Caki2 (cell line): Measurements from ENCODE around the gene ZNF536. TPM values are rescaled to one million over a fixed set of nuclear protein-coding genes. Genes with fewer than 3 reads are reported as not detected.

Experiments
- DNase-seq: peaks from one replicate; pipeline ENCODE4 v3.0.0-alpha.2; 2015; ENCODE audit warnings: low read depth
- in situ Hi-C: cut with HindIII; loops from 2 replicates; pipeline ENCODE4 v1.10.0; 2016; ENCODE audit warnings: low sequenced_read_pairs, low pct_unique_long_range_greater_than_20kb, mixed read lengths
- total RNA-seq: library from RNA; depleted of rRNA; stranded (reverse); fragments of >200 nt; shearing (Covaris generic); gene quantifications from 2 replicates; pipeline ENCODE4 v1.2.3, GENCODE V29; 2014; ENCODE audit warnings: low replicate concordance

Gene ZNF536
- total RNA-seq, 1 experiment from 2014 or later, result not detected

DNA sequence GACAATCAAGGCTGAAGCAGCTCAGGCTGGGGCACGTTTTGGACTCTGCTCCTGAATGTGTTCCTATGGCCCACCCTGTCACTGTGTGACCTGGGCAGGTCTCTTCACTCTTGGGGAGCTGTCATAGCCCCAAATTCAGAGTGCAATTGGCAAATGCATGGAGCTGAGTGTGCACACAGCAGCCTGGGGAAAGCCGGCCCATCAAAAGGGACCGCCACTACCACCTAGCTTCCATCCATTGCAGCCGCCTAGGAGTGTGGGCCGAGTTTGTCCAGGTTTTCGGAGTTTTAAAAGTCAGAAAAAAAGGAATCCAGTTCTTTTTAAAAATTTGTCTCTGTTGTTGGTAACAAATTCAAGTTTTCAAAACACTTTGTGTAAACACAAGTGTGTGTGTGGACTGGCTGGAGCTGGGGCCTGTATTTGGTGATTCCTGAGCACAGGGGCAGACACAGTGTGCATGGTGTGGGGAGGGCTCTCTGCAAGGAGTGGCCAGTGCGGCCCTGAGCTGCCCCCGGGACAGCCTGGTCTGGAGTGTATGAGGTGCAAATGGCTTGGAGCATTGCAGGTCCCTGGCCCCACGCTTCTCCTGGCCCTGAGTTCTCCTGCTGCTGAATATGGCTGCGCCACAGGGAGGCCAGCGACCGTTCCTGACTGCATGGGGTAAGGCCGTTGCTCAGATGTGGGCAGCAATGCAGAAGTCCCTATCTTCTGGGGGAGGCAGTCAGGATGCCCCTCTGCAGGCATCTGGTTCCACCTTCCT is 13.2 kb upstream of the ZNF536 start:
- DNase-seq, result no peak
- in situ Hi-C loops, result no loop called here

DNA sequence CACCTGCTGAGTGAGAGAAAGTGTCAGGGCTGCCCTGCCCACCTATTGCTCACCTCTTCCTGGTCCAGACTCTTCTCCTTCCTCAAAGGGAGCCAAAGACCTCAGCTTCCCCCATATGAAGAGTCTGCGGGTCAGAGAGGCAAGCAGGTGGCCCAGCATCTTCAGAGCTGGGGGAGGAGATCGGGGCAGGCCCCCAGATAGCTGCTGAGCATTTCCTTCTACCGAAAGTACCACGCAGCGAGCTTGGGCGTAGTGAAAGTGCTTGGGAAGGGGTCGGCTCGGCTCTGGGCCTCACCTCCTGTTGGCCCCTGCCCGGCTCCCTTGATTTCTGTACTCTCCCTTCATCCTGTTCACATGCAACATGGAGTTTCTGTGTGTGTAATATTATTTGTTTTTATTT is 12.2 kb upstream of the ZNF536 start:
- DNase-seq, result no peak
- in situ Hi-C loops, result no loop called here

DNA sequence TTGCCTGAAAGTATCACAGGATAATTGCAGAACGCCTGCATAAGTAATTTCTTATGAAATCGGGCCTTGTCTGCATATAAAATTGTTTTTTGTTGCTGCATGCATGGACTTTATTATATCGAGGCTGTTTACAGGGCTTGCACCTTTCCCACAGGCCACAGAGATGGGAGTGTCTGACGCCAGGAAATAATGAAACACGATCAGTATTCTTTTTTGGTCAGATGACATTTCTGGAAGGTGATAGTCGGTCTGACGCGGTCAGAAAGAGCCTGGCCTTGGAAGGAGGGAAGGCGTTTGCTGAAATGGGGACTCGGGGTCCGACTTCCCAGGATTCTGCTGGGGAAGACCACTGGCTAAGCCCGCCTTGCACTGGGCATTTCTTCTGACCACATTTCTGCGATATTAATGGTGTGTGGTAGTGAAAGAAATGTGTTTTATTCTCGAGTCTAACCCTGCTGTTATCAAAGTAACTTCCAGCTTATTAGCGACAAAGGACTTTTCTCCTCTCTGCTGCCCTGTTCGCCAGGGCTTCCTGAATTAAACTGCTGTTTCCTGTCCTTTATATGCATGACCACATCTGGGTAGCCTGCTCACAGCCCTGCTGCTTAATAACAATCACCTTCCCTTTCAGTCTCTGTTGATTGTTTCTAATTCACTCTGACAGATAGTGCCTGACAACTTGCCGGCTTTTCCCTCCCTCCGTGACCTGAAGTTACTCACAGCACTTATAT is 11.6 kb upstream of the ZNF536 start:
- DNase-seq, result no peak
- in situ Hi-C loops, result no loop called here

DNA sequence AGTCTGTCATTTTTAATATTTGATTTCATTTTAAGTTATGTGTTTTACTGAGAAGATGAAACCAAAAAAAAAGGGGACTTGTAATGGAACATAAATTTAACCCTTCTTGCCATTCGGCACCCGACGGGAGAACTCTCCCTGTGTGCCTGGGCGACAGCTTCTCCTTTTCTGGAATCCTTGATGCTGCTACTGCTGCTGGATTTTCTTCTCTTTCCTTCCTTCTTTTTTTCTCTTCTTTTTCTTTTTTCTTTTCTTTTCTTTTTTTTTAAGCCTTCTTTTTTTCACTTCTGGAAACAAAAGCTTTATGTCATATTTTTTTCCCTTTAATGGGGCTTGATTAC is 11.1 kb upstream of the ZNF536 start:
- in situ Hi-C loops, result no loop called here
- no peak for DNase-seq

DNA sequence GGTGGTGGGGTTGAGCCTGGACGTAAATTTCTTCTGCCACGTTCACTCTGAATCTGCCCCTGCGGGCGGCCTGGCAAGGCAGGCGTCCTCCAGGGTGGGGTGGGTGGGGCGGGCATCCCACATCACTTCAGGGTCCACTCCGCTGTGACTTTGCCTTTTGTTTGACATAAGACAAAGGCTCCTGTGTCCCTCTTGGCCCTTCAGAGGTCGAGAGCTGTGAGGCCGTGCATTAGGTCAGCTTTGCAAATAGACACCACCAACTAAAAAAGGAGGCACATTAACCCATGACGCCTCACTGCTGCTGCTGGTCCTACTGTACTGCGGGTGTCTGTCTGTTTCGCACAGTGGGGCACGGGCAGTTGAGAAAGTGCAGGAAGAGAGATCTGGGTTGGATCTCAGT is 10.5 kb upstream of the ZNF536 start:
- in situ Hi-C loops, result no loop called here
- no peak for DNase-seq

DNA sequence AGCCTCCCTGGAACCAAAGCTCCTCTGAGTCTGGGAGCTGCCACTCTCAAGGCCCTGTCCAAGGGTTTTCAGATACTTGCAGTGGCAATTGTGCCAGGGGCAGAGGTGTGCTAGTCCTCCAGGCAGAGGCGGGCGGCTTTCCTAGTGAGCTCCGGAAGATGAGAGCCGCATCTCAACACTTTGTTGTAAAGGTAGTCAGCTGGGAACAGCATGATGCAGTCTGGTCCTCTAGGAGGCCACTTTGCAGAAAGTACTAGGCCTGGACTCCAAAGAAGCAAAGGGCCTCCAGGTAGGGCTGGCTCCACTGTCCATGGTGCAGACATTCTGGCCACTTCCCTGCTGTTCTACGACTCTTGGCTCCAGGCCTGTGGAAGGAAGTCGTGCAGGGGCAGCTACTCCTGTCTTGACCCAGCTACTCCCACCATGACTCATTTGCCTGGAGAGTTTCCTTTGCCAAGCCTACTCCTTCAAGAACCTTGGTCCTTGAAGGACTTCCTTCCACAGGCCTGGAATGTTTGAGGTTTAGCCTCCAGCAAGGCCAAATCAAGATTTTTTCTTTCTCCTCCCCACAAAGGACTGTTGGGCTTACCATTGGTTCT is 9.9 kb upstream of the ZNF536 start:
- DNase-seq, result no peak
- in situ Hi-C loops, result no loop called here

DNA sequence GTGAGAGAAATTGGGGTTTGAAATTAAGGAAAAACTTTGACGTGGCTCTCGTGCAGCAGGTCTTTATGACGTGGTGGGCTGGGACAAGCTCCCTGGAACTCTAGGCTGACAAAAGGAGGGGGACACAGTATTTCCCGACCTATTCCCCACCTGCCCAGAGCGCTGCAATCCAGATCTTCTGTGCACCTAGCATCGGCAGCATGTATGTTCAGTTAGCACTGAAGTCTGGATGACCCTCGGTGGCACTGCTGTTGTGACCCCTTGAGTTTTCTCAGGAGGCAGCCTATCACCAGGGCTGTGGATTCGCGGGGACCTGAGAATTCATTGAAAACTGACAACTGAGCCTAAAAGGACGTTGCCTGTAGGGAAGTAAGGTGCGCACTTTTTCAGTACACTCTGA is 9.1 kb upstream of the ZNF536 start:
- in situ Hi-C loops, result no loop called here

DNA sequence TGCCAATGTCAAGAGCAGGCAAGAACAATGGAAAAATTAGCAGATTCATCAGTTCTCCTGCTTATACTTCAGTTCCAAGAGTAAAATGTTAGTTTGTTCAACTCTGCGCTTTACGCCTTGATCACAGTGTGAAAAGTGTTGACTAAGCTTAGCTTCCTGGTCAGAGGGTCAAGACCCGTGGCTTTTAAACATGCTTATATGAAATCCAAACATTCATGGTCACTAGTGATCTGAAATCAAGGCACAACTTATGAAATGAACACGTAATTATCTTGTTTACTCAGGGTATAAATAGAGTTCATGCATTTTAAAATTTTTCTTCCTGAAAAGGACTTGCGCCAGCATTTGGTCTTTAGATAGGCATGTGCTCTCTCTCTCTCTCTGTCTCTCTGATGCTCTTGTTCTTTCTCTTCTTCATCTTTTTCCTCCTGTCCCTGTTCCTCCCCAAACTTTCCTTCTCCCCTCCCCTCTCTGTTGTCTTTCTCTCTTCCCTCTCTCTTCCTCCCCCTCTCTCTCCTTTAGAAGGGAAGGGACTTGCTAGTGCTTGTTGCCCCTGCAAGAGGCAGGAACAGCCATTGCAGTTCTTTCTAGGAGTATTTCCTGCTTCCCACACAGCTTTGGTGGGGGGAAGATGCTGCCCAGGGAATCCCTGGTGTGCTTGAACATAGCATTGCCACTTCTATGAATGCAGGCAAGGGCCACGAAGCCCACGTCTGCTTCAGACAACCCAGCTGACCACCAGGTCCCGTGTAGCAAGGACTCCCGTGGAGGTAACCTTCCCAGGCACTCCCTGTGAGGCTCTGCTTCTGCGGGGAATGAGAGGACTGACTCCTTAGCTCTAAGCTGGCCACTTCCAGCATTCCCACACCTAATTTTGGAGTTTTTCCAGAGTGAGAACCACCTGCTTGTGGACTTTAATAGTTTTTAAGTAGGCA is 7.1 kb upstream of the ZNF536 start:
- DNase-seq, result no peak
- in situ Hi-C loops, result no loop called here

More for the DNA sequence above, 9.1 kb upstream of the ZNF536 start:
- no peak for DNase-seq

DNA sequence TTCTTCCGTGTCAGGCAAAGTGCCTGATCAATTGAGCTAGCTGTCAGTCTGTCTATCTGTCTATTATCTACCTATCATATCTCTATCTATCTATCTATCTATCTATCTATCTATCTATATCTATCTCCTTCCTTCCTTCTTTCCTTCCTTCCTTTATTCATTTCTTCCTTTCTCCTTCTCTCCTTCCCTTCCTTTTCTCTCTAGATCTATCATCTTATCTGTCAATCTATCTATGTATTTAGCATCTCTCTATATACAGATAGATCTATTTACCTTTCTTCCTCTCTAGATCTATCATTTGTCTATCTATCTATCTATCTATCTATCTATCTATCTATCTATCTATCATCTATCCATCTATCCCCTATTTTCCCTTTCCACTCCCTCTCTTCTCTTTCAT is 5.9 kb upstream of the ZNF536 start:
- in situ Hi-C loops, result no loop called here
- no peak for DNase-seq

DNA sequence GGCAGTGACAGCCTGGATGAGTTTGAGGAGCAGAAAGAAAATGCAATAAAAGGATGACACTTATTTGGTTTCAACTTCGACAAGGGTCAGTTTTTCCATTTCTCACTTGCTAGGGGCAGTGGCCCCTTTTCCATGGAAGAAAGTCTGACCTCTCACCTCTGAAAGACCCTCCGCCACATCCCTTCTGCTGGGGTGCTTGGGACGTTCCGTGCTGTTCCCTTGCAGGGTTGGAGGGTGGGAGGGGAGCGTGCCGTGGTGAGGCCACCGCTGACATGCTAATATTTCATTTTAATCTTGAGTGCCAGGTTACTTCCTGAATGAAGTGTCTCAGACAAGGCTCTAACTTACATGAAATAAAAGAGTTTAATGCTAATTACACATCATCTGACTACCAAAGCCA is 5.2 kb upstream of the ZNF536 start:
- no peak for DNase-seq
- in situ Hi-C loops, result no loop called here

DNA sequence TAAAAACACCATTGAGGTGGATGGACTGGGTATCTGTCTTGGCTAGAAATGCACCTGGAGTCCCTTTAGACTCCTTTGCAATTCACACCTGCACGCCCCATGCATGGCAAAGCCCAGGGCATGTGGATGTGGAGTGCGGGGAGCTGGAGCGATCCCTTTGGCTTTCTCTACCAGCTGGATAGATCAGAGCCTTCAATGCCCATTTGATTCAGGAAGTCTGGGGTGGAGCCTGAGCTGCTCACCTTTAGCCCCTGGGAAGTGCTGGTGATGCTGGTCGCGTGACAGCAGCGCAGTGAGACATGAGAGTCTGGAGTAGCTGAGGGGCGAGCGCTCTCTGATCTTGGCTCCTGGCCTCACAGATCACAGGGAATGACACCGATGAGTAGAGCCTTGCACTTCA is 4.8 kb upstream of the ZNF536 start:
- in situ Hi-C loops, result no loop called here
- DNase-seq, result no peak

DNA sequence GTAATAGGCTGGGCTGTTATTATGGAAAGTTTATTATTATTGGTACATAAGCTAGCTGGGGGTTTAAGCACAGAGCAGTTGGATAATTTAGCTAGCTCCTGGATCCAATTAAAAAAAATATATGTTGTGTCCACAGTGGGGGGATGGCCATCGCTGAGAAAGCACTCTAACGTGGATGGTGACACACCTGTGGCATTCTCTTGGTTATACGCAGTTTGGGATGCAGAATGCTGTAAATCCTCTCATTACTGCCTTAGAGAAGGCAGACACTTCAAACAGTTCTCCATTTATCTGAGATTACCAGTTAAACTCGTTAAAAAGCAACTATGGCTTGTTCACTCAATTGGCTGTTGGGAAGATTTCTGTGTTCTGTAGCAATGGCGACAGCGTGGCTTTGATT is 2.4 kb upstream of the ZNF536 start:
- in situ Hi-C loops, result no loop called here
- no peak for DNase-seq

DNA sequence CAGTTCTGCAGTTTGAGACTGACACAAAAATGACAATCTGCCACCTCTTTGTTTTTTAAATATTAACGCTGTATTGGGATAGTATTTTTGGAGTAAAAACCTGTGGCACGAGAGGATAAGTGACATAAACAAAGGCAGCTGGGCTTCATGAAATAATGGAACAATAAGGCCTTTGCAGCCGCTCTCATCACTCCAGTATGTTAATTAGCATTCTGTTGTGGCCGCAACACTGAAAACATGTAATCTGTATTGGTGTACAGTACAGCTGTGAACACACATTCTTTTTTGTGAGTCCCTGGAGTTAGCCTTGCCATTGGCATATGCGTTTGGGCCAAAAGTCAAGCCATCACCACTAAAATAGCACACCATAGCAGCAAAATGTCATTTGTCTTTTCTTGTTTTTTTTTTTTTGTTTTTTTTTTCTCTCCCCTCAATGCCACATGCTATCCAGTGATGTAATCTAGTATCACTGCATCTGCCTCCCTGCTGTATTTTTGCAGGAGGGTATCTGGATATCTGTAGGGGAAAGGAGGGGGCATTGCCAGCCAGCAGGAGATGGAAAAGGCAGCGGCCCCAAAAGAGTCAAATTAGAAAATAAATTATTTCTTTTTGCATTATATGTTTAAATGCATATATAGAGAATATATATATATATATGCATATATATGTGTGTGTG is 885 bp upstream of the ZNF536 start:
- in situ Hi-C loops, result no loop called here
- no peak for DNase-seq

DNA sequence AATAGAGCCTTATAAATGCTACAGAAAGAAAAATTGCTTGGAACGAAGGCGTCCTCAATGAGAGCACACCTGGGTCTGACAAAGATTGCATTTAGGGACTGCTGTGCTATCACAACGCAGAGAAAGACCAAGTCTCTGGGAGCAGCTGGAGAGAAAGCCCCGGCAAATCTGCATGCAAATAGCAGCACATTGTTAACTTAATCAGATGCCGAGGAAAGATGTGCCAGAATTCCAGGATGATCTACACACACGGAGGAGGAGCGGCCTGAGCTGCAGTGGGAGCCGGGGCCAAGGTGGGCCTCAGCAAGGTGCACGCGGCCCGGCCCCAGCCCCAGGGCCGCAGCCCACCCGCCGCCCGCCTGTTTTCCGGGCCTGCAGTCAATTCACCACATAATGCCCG is 1.4 kb downstream of the ZNF536 start:
- in situ Hi-C loops, result no loop called here
- no peak for DNase-seq

DNA sequence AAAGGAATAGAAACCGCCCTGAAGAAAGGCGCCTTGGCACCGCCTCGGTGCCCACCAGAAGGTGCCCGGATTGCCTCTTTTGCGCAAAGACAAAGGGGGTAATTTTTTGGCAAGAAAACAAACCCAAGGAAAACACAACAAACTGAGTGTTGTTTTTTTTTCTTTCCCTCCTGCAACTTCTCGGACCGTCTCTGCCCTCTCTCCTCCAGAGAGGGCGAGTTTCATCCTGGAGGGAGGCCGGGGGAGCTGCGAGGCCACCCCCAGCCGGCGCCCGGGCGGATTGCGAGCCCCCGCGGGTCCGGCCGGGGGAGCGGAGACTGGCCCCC is 2.3 kb downstream of the ZNF536 start:
- in situ Hi-C loops, result no loop called here
- DNase-seq, result no peak

DNA sequence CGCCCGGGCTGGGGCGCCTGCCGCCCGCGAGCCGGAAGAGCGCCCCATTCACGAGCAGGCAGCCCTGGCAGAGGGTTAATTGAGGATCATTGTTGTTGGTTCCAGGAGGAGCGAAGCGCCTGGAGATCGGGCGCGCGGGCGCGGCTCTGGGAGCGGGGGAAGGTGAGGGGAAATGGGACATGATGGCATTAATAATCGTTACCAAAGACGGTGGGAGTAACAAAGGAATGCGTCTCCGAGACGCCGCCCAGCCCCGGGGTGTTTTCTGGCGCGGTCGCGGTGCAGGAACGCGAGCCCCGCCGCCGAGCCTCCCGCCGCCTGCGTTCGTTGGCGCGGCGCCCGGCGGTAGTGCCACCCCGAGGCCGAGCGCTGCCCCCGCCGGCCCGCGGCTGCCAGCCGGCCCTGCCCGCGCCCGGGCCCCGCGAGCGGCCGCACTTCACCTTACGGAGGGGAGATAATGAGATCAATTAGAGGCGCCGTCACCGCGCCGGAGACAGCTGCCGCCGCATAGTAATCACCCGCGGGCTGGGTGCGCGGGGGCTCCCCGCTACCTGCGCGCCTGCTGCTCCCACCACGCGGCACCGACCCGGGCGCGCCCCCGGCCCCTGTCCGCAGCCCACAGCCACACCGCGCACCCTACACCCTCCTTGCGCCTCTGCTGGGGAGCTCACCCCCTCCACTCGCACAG is 2.8 kb downstream of the ZNF536 start:
- in situ Hi-C loops, result no loop called here
- no peak for DNase-seq

DNA sequence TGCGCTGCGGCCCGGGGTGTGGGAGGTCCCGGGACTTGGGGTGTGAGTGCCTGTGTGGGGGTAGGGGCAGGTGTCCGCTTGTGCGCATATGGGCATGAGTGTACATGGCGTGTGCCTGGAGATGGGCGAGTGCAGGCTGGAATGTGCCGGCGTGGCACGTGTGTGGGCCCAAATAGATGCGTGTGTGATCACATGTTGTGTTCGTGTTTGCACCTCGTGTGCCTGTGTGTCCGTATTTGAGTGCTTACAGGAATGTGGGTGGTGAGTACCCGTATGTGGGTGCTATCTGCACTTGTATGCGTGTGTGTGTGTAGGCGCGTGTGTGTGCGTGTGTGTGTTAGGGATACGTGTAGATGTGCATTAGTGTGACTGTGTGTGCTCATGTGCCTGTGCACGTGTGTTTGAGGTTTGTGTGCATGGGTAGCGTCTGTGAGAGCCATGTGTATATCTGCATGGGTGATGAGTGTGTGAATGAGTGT is 3.4 kb downstream of the ZNF536 start:
- in situ Hi-C loops, result no loop called here
- no peak for DNase-seq

DNA sequence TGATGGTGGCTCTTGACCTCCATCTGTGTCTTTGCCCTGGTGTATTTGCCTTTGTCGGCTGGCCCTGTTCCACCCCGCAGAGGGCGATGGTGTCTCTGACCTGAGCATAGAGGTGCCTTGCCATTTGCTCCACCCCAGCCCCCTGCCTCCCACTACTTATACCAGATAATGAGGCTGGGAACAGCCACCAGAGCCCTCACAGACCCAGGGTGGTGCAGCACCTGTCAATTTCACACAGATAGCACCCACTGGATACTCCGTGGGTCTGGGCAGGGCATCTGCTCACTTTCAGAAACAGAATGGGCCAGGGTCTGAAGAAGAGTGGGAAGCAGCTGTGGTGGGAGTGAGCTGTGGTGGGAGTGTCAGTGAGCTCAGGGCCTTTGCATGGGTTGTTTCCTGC is 4.1 kb downstream of the ZNF536 start:
- DNase-seq, result no peak
- in situ Hi-C loops, result no loop called here
